SK-N-SH (cell line): ENCODE measurements around the gene DCHS2. TPM values are rescaled to one million over a fixed set of nuclear protein-coding genes. Genes with fewer than 3 reads are reported as not detected.

Experiments used
- CTCF ChIA-PET: fragments of 300-600, 350-600 bp; formaldehyde crosslinking; extraction: SDS; loops from one replicate; lab custom pipeline; 2021; lab: Yijun Ruan, JAX
- POLR2A ChIA-PET: fragments of 350-600 bp; sonication (Branson Sonifier 250); formaldehyde crosslinking; extraction: SDS; loops from one replicate; lab custom pipeline; 2020; ENCODE audit warnings: antibody characterized with exemption, inconsistent platforms; lab: Yijun Ruan, JAX
- DNase-seq: peaks from one replicate; pipeline ENCODE4 v3.0.0; 2012
- H2AFZ ChIP-seq: fragments of 200-600 bp; sonication (generic); 2 replicates; pipeline ENCODE4 v1.8.1; 2016; ENCODE audit warnings: antibody characterized with exemption, mild to moderate bottlenecking, low read depth
- H3F3A ChIP-seq: fragments of 200-600 bp; sonication (generic); replicated peaks from 2 replicates; pipeline ENCODE3; 2016; ENCODE audit warnings: antibody characterized with exemption, mild to moderate bottlenecking; ENCODE audit not compliant: insufficient read depth
- H3K27ac ChIP-seq, 2 experiments: fragments of 200-500 bp in 1 of 2; fragments of 200-600 bp in 1 of 2; sonication (Bioruptor generic) in 1 of 2; sonication (generic), shearing (Covaris generic) in 1 of 2; 2 replicates each; pipeline versions ENCODE4 v1.5.1 to v1.6.1; 2014 to 2016; ENCODE audit warnings: low read depth in 2 of 2, inconsistent platforms in 1 of 2, low read length in 1 of 2, mild to moderate bottlenecking in 1 of 2, mixed read lengths in 1 of 2
- H3K27me3 ChIP-seq: fragments of 200-600 bp; sonication (generic), shearing (Covaris generic); 2 replicates; pipeline ENCODE4 v1.6.1; 2016; ENCODE audit warnings: mixed run types; ENCODE audit not compliant: insufficient read depth
- H3K36me3 ChIP-seq, 2 experiments: fragments of 200-500 bp in 1 of 2; fragments of 200-600 bp in 1 of 2; sonication (Bioruptor generic) in 1 of 2; sonication (generic) in 1 of 2; replicated peaks in 1 of 2; 2 replicates each; pipeline versions ENCODE3 to v1.5.1; 2014 to 2016; ENCODE audit warnings: low read length in 1 of 2, mild to moderate bottlenecking in 1 of 2; ENCODE audit not compliant: insufficient read depth in 2 of 2, control insufficient read depth in 1 of 2
- H3K4me1 ChIP-seq, 2 experiments: fragments of 200-500 bp in 1 of 2; fragments of 200-600 bp in 1 of 2; sonication (Bioruptor generic) in 1 of 2; sonication (generic), shearing (Covaris generic) in 1 of 2; 2 replicates each; pipeline versions ENCODE4 v1.5.1 to v1.6.1; 2014 to 2016; ENCODE audit warnings: low read depth in 1 of 2, low read length in 1 of 2, mixed run types in 1 of 2; ENCODE audit not compliant: insufficient read depth in 2 of 2, control insufficient read depth in 1 of 2
- H3K4me2 ChIP-seq: fragments of 200-600 bp; sonication (generic), shearing (Covaris generic); 2 replicates; pipeline ENCODE4 v1.6.1; 2017; ENCODE audit warnings: mixed run types
- H3K4me3 ChIP-seq, 2 experiments: fragments of 200-500 bp in 1 of 2; fragments of 200-600 bp in 1 of 2; sonication (Bioruptor generic) in 1 of 2; sonication (generic), shearing (Covaris generic) in 1 of 2; 2 replicates each; pipeline versions ENCODE4 v1.5.1 to v1.8.1; 2014 to 2016; ENCODE audit warnings: low read depth in 2 of 2, inconsistent platforms in 1 of 2, low read length in 1 of 2, mild to moderate bottlenecking in 1 of 2, mixed read lengths in 1 of 2, moderate library complexity in 1 of 2
- H3K79me2 ChIP-seq: fragments of 200-600 bp; sonication (generic); 2 replicates; pipeline ENCODE4 v1.8.1; 2017; ENCODE audit warnings: mild to moderate bottlenecking; ENCODE audit not compliant: insufficient read depth
- H3K9ac ChIP-seq: fragments of 200-600 bp; sonication (generic); 2 replicates; pipeline ENCODE4 v1.6.1; 2017; ENCODE audit warnings: mixed run types
- H3K9me2 ChIP-seq: fragments of 200-600 bp; sonication (generic); 2 replicates; pipeline ENCODE4 v1.6.1; 2017; ENCODE audit warnings: mixed run types
- H3K9me3 ChIP-seq: fragments of 200-600 bp; sonication (generic); 2 replicates; pipeline ENCODE4 v1.6.1; 2017; ENCODE audit warnings: mixed run types, mild to moderate bottlenecking, moderate library complexity
- H4K20me1 ChIP-seq: fragments of 200-600 bp; sonication (generic); 2 replicates; pipeline ENCODE4 v1.6.1; 2017; ENCODE audit warnings: mild to moderate bottlenecking, mixed run types; ENCODE audit not compliant: insufficient read depth
- ELF1 ChIP-seq: IDR thresholded peaks from 2 replicates; pipeline ENCODE4 v1.4.0; 2012
- EZH2phosphoT487 ChIP-seq: fragments of 200-600 bp; sonication (generic); IDR thresholded peaks from 2 replicates; pipeline ENCODE4 v1.6.1; 2017; ENCODE audit warnings: low read depth, mixed run types, mild to moderate bottlenecking, antibody characterized with exemption, moderate library complexity, borderline replicate concordance
- FOXJ3 ChIP-seq: sonication (generic); formaldehyde crosslinking; IDR thresholded peaks from 2 replicates; pipeline ENCODE4 v1.5.1; 2020; ENCODE audit warnings: mild to moderate bottlenecking, missing genetic modification reagents
- GABPA ChIP-seq: IDR thresholded peaks from 2 replicates; pipeline ENCODE4 v1.4.0; 2012; ENCODE audit warnings: low read depth, mild to moderate bottlenecking
- JUND ChIP-seq: IDR thresholded peaks from 2 replicates; pipeline ENCODE4 v1.4.0; 2012
- MXI1 ChIP-seq: IDR thresholded peaks from 2 replicates; pipeline ENCODE4 v1.6.1; 2012; ENCODE audit warnings: mild to moderate bottlenecking, low read depth, low read length, improper control_type of control experiment
- NFIC ChIP-seq: IDR thresholded peaks from 2 replicates; pipeline ENCODE4 v1.4.0; 2012; ENCODE audit warnings: borderline replicate concordance
- PBX3 ChIP-seq: IDR thresholded peaks from 2 replicates; pipeline ENCODE4; 2012
- POLR2AphosphoS5 ChIP-seq: IDR thresholded peaks from 2 replicates; pipeline ENCODE4 v1.6.1; 2012; ENCODE audit warnings: low read depth, low read length
- REST ChIP-seq: IDR thresholded peaks from 2 replicates; pipeline ENCODE4 v1.6.1; 2012; ENCODE audit warnings: mild to moderate bottlenecking, low read depth, low read length, moderate library complexity
- RXRA ChIP-seq: IDR thresholded peaks from 2 replicates; pipeline ENCODE4 v1.4.0; 2012; ENCODE audit warnings: low read depth, mild to moderate bottlenecking, borderline replicate concordance
- SIN3A ChIP-seq: IDR thresholded peaks from 2 replicates; pipeline ENCODE4 v1.6.1; 2012; ENCODE audit warnings: low read depth, mild to moderate bottlenecking, low read length, moderate library complexity, borderline replicate concordance
- TAF1 ChIP-seq: IDR thresholded peaks from 2 replicates; pipeline ENCODE4 v1.6.1; 2012; ENCODE audit warnings: low read depth, mild to moderate bottlenecking, low read length, moderate library complexity, borderline replicate concordance
- TCF12 ChIP-seq: IDR thresholded peaks from 2 replicates; pipeline ENCODE4 v1.4.0; 2012
- TEAD4 ChIP-seq: IDR thresholded peaks from 2 replicates; pipeline ENCODE4 v1.4.0; 2012; ENCODE audit warnings: mild to moderate bottlenecking, borderline replicate concordance; ENCODE audit not compliant: insufficient read depth
- WGBS: methylation state at CpG from one replicate; pipeline ENCODE4 v1.1.6; 2017; ENCODE audit warnings: low lambda C conversion rate; 5-methylcytosine and 5-hydroxymethylcytosine counted together
- polyA plus RNA-seq, 3 experiments: library from polyadenylated mRNA; depleted of rRNA; stranded (reverse); fragments of >200 nt; gene quantifications; 2 replicates each; pipeline ENCODE4 v1.2.3, GENCODE V29; 2012
- TF ChIP-seq, protein P1 (sequence below): fragments of 200-600 bp; sonication (generic); IDR thresholded peaks from 2 replicates; pipeline ENCODE4 v1.6.1; 2017; ENCODE audit warnings: antibody characterized with exemption, mild to moderate bottlenecking, moderate library complexity
- TF ChIP-seq, protein P2 (sequence below): IDR thresholded peaks from 2 replicates; pipeline ENCODE4 v1.4.0; 2012; ENCODE audit warnings: low read depth, borderline replicate concordance
- TF ChIP-seq, protein P3 (sequence below): fragments of 150-350 bp; IDR thresholded peaks from 2 replicates; pipeline ENCODE4 v1.6.1; 2017; ENCODE audit warnings: antibody characterized with exemption, low read length, low read depth, borderline replicate concordance

DCHS2 gene
- polyA plus RNA-seq, 1 of the 3 experiments (the other 2 are of a cell fraction): not detected

DNA sequence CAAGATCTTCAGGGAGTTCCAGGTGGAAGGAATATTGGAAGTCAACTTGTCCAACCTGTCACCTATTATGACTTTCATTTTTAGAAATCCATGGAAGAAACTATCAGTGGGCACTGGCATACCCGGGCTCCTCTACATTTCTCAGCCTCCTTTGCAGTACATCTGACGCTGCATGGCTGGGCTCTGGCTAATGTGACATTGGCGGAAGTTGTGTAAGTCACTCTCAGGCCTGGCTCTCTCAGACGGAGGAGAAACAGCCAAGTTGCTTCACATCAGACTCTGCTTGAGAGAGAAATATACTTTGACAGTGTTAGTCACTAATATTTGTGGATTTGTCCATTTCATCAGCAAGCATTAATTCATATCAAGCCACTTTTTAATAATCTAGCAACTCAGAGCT is 4.5 kb downstream of the DCHS2 start:
- Histone ChIP-seq H3K27ac (no peak overlapping the region), H3K4me2 (no peak overlapping the region), H3K9ac (no peak overlapping the region), H4K20me1 (no peaks in the 10 kb centered on the region), H3K4me3 (no peak overlapping the region), H3K9me2 (no peaks in the 10 kb centered on the region), H3K27me3 (peaks cover 13% of the 10 kb centered on the region; the same call in 1 of the 2 replicates), H3K79me2 (no peaks in the 10 kb centered on the region), H3K4me1 (no peaks in the 10 kb centered on the region), H3K9me3 (no peaks in the 10 kb centered on the region), H3F3A (no peaks in the 10 kb centered on the region), H2AFZ (no peak overlapping the region), H3K36me3 (no peaks in the 10 kb centered on the region)
- no peak for DNase-seq
- ChIA-PET CTCF (interaction anchor here (1.2 to 1.3 kb wide), 2 partner anchors 10 to 16 kb away, joined by 4 read pairs; no protein-coding TSS in a partner anchor), POLR2A (no interaction called here)
- 14% methylated on average over 4 of the region's 4 CpGs for WGBS
- TF ChIP-seq PBX3: no peak
- TF ChIP-seq, protein P1, sequence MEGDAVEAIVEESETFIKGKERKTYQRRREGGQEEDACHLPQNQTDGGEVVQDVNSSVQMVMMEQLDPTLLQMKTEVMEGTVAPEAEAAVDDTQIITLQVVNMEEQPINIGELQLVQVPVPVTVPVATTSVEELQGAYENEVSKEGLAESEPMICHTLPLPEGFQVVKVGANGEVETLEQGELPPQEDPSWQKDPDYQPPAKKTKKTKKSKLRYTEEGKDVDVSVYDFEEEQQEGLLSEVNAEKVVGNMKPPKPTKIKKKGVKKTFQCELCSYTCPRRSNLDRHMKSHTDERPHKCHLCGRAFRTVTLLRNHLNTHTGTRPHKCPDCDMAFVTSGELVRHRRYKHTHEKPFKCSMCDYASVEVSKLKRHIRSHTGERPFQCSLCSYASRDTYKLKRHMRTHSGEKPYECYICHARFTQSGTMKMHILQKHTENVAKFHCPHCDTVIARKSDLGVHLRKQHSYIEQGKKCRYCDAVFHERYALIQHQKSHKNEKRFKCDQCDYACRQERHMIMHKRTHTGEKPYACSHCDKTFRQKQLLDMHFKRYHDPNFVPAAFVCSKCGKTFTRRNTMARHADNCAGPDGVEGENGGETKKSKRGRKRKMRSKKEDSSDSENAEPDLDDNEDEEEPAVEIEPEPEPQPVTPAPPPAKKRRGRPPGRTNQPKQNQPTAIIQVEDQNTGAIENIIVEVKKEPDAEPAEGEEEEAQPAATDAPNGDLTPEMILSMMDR: no peak
- no peak for TF ChIP-seq RXRA
- no peak for TF ChIP-seq JUND
- no peak for TF ChIP-seq MXI1
- TF ChIP-seq GABPA: no peak
- no peak for TF ChIP-seq FOXJ3
- TF ChIP-seq ELF1: no peak
- no peak for TF ChIP-seq REST
- no peak for TF ChIP-seq NFIC
- TF ChIP-seq, protein P2, sequence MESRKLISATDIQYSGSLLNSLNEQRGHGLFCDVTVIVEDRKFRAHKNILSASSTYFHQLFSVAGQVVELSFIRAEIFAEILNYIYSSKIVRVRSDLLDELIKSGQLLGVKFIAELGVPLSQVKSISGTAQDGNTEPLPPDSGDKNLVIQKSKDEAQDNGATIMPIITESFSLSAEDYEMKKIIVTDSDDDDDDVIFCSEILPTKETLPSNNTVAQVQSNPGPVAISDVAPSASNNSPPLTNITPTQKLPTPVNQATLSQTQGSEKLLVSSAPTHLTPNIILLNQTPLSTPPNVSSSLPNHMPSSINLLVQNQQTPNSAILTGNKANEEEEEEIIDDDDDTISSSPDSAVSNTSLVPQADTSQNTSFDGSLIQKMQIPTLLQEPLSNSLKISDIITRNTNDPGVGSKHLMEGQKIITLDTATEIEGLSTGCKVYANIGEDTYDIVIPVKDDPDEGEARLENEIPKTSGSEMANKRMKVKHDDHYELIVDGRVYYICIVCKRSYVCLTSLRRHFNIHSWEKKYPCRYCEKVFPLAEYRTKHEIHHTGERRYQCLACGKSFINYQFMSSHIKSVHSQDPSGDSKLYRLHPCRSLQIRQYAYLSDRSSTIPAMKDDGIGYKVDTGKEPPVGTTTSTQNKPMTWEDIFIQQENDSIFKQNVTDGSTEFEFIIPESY: no peak
- TF ChIP-seq POLR2AphosphoS5: no peak
- TF ChIP-seq, protein P3, sequence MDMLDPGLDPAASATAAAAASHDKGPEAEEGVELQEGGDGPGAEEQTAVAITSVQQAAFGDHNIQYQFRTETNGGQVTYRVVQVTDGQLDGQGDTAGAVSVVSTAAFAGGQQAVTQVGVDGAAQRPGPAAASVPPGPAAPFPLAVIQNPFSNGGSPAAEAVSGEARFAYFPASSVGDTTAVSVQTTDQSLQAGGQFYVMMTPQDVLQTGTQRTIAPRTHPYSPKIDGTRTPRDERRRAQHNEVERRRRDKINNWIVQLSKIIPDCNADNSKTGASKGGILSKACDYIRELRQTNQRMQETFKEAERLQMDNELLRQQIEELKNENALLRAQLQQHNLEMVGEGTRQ: no peak
- TF ChIP-seq TAF1: no peak
- no peak for TF ChIP-seq TEAD4
- no peak for TF ChIP-seq SIN3A
- no peak for TF ChIP-seq EZH2phosphoT487
- no peak for TF ChIP-seq TCF12
